Naive B cell (primary cell): ENCODE measurements around the gene CELSR1. TPM values are rescaled to one million over a fixed set of nuclear protein-coding genes. Genes with fewer than 3 reads are reported as not detected.

ENCODE experiments used
- ATAC-seq, 2 donors: fragments of 150-1000 bp; cut with Tn5 transposase; 2 replicates each; pipeline ENCODE4 v1.10.0; 2021; ENCODE audit warnings: low read depth in 2 of 2, mild to moderate bottlenecking in 2 of 2, moderate library complexity in 2 of 2
- DNase-seq: peaks from one replicate; pipeline ENCODE4 v3.0.0; 2022
- H3K27ac Mint-ChIP-seq, 6 donors: one replicate each; pipeline ENCODE4 v1.8.0; 2020 to 2022; ENCODE audit warnings: mild to moderate bottlenecking in 6 of 6, mixed read lengths in 6 of 6, moderate library complexity in 5 of 6, inconsistent platforms in 2 of 6
- H3K27me3 Mint-ChIP-seq, 3 donors: one replicate each; pipeline ENCODE4 v1.8.0; 2021 to 2022; ENCODE audit warnings: mixed read lengths in 3 of 3, mild to moderate bottlenecking in 1 of 3
- H3K36me3 Mint-ChIP-seq, 2 donors: one replicate each; pipeline ENCODE4 v1.8.0; 2020 to 2022; ENCODE audit warnings: mixed read lengths in 2 of 2, inconsistent platforms in 1 of 2, mild to moderate bottlenecking in 1 of 2
- H3K4me1 Mint-ChIP-seq, 3 donors: one replicate each; pipeline ENCODE4 v1.8.0; 2020 to 2022; ENCODE audit warnings: mixed read lengths in 3 of 3, inconsistent platforms in 1 of 3, mild to moderate bottlenecking in 1 of 3, moderate library complexity in 1 of 3
- H3K4me3 Mint-ChIP-seq, 8 donors: one replicate each; pipeline ENCODE4 v1.8.0; 2020 to 2022; ENCODE audit warnings: mild to moderate bottlenecking in 8 of 8, mixed read lengths in 8 of 8, moderate library complexity in 8 of 8, inconsistent platforms in 2 of 8
- H3K9me3 Mint-ChIP-seq, 7 donors: one replicate each; pipeline ENCODE4 v1.8.0; 2020 to 2022; ENCODE audit warnings: mixed read lengths in 7 of 7, mild to moderate bottlenecking in 5 of 7, inconsistent platforms in 2 of 7, moderate library complexity in 1 of 7
- polyA plus RNA-seq, 6 donors: library from polyadenylated mRNA; unstranded; fragments of 300-500 nt; fragmentation: Illumina TruSeq; gene quantifications; one replicate each; pipeline ENCODE4 v1.2.3, GENCODE V29; 2021; ENCODE audit warnings: low read depth in 6 of 6

The CELSR1 gene
- polyA plus RNA-seq, 6 donors from 2014 or later: 0.94 to 3.9 (median 2.1) TPM

DNA sequence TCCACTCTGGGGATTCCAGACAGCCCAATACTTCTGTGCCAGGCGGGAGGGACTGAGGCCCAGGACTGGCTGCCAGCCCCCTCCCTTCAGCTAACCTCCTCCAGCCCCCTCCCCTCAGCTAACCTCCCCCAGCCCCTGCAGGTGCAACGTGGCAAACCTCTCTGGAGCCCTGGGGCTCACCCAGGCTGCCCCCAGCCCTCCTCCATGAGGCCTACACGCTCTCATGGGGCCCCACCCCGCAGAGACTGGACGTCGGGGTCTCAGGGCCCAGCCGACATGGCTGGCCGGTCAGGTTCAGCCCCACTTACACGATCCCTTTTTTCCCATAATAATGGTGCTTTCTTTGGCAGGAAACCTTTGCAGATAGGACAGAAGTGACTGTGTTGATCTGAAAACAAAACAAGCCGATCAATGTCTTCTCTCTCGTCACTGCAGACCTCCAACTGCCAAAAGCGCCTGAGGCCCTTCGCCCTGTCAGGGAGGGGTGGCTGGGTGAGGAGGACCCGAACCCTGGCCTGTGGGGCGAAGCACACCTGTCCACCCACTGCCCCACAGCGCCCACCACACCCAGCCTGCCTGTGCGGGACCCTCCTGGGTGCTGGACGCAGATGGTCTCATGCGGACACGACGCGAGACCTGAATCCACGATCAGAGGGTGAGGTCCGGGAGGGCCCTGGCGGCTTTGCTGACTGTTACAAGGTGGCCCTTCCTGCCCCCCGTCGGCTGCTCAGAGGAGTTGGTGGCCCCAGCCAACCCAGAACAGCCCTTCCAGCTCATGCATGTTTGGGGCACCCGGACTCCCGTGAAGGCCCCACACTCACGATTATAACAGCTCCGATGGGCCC lies 168.3 kb downstream of the CELSR1 start:
- Mint-ChIP-seq H3K9me3 (no peaks in the 10 kb centered on the region), H3K27ac (peak overlapping the region in 1 of 6 donors; percentile 79), H3K36me3 (peaks cover 0 to 19% of the 10 kb centered on the region in 2 donors), H3K4me3 (no peak overlapping the region), H3K4me1 (peaks cover 10 to 35% (median 16%) of the 10 kb centered on the region in 3 donors), H3K27me3 (peaks cover 0 to 41% (median 19%) of the 10 kb centered on the region in 3 donors)
- DNase-seq (no peak), ATAC-seq (no peak)

DNA sequence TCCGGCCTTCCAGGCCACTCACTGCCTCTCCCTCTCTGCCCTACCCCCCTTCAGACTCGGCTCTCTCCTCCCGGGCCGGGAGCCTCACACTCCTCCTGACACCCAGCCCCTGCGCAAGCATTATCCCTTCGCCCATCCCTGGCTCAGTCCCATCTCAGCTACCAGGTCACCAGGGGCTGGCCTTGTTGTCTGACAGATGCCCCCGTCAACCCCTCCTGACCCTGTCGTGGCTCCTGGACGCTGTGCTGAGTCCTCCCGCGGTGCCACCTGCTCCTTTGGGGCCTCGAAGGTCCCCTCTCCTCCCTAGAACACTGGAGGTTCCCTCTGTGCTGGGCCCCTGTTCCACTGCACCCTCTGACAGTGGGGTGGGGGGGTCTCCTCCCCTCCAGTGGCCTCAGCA lies 169.0 kb downstream of the CELSR1 start:
- peak overlapping the region in 2 of 6 donors; percentile 37 to 79 for H3K27ac Mint-ChIP-seq
- peak overlapping the region in 1 of 8 donors; percentile 74 for H3K4me3 Mint-ChIP-seq
- H3K4me1 Mint-ChIP-seq: peaks cover 10 to 30% (median 16%) of the 10 kb centered on the region in 3 donors
- no peaks in the 10 kb centered on the region for H3K9me3 Mint-ChIP-seq
- H3K36me3 Mint-ChIP-seq: peaks cover 0 to 19% of the 10 kb centered on the region in 2 donors
- H3K27me3 Mint-ChIP-seq: peaks cover 0 to 36% (median 19%) of the 10 kb centered on the region in 3 donors
- DNase-seq (no peak), ATAC-seq (no peak)

DNA sequence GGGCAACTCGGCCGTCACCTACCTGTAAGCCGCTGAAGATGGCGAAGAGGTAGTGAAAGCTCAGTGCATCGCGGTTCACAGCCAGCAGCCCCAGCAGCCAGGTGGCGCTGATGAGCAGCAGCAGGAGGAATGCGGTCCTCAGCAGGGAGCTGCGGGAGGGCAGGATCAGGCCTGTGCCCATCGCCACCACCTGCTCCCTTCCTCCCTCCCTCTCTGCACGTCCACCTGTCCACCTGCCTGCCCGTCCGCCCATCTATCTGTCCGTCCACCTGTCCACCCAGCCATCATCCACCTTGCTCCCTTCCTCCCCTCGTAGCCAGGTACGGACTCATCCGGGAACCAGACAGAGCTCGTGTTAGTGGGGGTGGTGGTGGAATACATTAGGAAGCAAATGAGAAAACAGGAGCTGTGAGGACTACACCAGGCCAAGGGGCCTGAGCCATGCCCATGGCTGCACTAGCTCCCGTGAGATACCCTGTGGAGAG lies 169.7 kb downstream of the CELSR1 start:
- Mint-ChIP-seq H3K27me3 (peaks cover 0 to 32% (median 16%) of the 10 kb centered on the region in 3 donors), H3K4me1 (peaks cover 16 to 26% (median 16%) of the 10 kb centered on the region in 3 donors), H3K36me3 (peaks cover 0 to 22% of the 10 kb centered on the region in 2 donors), H3K4me3 (peak overlapping the region in 2 of 8 donors; percentile 10 to 64), H3K27ac (peak overlapping the region in 2 of 6 donors; percentile 59 to 93), H3K9me3 (no peaks in the 10 kb centered on the region)
- DNase-seq (peak; percentile 80), ATAC-seq (peak; percentile 72 to 89)

GRCh38 chr22:46366801-46367706 lies 170.4 kb downstream of the CELSR1 start:
- peaks cover 0 to 28% (median 9%) of the 10 kb centered on the region in 3 donors for H3K27me3 Mint-ChIP-seq
- H3K9me3 Mint-ChIP-seq: no peaks in the 10 kb centered on the region
- H3K4me3 Mint-ChIP-seq: peak overlapping the region in 3 of 8 donors; percentile 10 to 64 (median 47)
- peak overlapping the region in 1 of 6 donors; percentile 93 for H3K27ac Mint-ChIP-seq
- peak; percentile 79 for DNase-seq
- peaks cover 0 to 16% of the 10 kb centered on the region in 2 donors for H3K36me3 Mint-ChIP-seq
- ATAC-seq: peak in 1 of 2 donors; percentile 51
- H3K4me1 Mint-ChIP-seq: peaks cover 17 to 24% (median 21%) of the 10 kb centered on the region in 3 donors

GRCh38 chr22:46366327-46366731 lies 171.1 kb downstream of the CELSR1 start:
- Mint-ChIP-seq H3K36me3 (peaks cover 0 to 9% of the 10 kb centered on the region in 2 donors), H3K4me1 (peaks cover 10 to 20% (median 16%) of the 10 kb centered on the region in 3 donors), H3K27ac (peak overlapping the region in 1 of 6 donors; percentile 93), H3K9me3 (no peaks in the 10 kb centered on the region), H3K27me3 (peaks cover 0 to 21% (median 1%) of the 10 kb centered on the region in 3 donors), H3K4me3 (no peak overlapping the region)
- DNase-seq (no peak), ATAC-seq (no peak)

GRCh38 chr22:46365166-46365624 lies 172.2 kb downstream of the CELSR1 start:
- Mint-ChIP-seq H3K9me3 (no peaks in the 10 kb centered on the region), H3K4me1 (peaks cover 10 to 20% (median 16%) of the 10 kb centered on the region in 3 donors), H3K27me3 (peaks cover 0 to 20% (median 0%) of the 10 kb centered on the region in 3 donors), H3K4me3 (peak overlapping the region in 1 of 8 donors; percentile 12), H3K36me3 (peaks cover 0 to 14% of the 10 kb centered on the region in 2 donors), H3K27ac (peak overlapping the region in 3 of 6 donors; percentile 44 to 86 (median 54))
- ATAC-seq: no peak
- DNase-seq: no peak

DNA sequence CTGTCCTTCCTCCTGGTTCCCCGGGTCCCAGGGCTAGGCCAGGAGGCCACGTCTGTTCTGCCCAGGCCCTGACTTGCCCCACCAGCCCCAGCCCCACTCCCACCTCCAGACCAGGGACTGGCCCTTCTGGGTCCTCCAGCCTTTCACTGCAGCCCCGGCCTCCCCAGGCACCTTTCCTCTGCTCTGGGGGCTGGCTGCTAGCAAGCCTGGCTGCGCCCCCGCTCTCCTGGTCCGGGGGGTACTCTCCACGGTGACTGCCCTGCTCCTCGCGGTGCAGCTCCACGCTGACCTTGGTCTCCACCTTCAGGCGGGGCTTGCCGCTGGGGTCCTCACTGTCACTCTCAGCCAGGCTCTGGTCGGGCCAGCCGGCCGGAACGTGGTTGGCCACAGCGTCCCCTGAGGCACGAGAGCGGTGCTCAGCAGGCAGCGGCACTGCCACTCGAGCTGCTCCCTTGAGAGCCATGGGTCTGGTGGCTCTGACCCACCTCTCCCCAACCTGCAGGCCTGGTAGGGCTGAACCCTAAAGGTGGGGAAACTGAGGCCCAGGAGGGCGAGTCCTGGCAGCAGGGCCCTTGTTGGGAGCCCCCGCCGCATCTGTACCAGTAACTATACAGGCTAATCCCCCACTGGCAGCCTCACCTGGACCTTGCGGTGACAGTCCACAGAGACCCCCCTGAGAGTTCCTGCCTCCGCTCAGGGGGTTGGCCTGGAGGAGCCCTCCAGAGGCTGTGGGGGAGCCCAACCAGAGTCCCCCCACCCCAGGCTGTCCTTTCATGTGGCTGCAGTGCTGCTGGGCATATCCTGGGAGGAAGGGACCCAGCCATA lies 172.9 kb downstream of the CELSR1 start:
- H3K36me3 Mint-ChIP-seq: peaks cover 0 to 17% of the 10 kb centered on the region in 2 donors
- peaks cover 0 to 20% (median 0%) of the 10 kb centered on the region in 3 donors for H3K27me3 Mint-ChIP-seq
- peak in 1 of 2 donors; percentile 20 for ATAC-seq
- H3K9me3 Mint-ChIP-seq: no peaks in the 10 kb centered on the region
- peaks cover 10 to 20% (median 16%) of the 10 kb centered on the region in 3 donors for H3K4me1 Mint-ChIP-seq
- peak overlapping the region in 2 of 6 donors; percentile 56 to 88 for H3K27ac Mint-ChIP-seq
- DNase-seq: no peak
- H3K4me3 Mint-ChIP-seq: no peak overlapping the region

GRCh38 chr22:46363611-46364321 lies 173.7 kb downstream of the CELSR1 start:
- peaks cover 0 to 13% (median 0%) of the 10 kb centered on the region in 3 donors for H3K27me3 Mint-ChIP-seq
- H3K4me3 Mint-ChIP-seq: no peak overlapping the region
- peak overlapping the region in 1 of 6 donors; percentile 19 for H3K27ac Mint-ChIP-seq
- H3K36me3 Mint-ChIP-seq: peaks cover 0 to 20% of the 10 kb centered on the region in 2 donors
- DNase-seq (no peak), ATAC-seq (no peak)
- H3K9me3 Mint-ChIP-seq: no peaks in the 10 kb centered on the region
- peaks cover 10 to 20% (median 16%) of the 10 kb centered on the region in 3 donors for H3K4me1 Mint-ChIP-seq

GRCh38 chr22:46362934-46363515 lies 174.4 kb downstream of the CELSR1 start:
- Mint-ChIP-seq H3K4me3 (peak overlapping the region in 1 of 8 donors; percentile 47), H3K36me3 (peaks cover 0 to 24% of the 10 kb centered on the region in 2 donors), H3K27ac (peak overlapping the region in 4 of 6 donors; percentile 18 to 90 (median 72)), H3K4me1 (peaks cover 10 to 13% (median 11%) of the 10 kb centered on the region in 3 donors), H3K27me3 (peaks cover 0 to 6% (median 0%) of the 10 kb centered on the region in 3 donors), H3K9me3 (no peaks in the 10 kb centered on the region)
- DNase-seq (no peak), ATAC-seq (no peak)

DNA sequence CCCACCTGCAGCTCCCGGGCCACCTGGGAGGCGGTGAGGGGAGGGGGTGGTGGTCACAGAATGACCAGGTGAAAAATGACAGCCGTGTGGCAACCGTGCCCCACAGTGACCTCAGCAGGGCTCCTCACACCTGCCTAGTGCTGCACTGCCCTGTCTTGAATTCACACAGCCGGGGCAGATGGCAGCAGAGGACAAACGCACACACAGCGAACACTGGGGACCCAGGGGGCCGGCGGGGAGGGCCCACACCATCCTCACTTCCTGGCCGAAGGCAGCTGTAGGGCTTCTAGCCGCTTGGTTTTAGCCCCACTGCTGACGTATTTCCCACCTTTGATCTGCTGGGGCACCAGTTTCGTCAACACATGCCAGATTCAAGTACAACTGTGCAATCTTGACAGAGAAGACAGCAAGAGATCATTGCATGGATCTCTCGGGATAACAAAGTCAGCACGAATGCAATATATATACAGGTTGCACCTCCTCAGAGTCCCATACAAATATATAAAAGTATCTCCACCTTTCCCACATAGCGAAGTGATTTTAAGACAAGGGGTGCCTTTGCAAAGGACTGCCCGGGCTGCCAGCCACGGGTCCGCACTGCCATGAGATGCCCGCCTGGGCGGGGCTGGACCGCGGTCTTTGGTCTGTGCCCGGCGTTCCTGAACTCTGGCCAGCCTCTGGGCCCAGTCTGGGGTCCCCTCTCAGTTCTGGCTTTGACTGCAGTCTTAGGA lies 175.1 kb downstream of the CELSR1 start:
- ATAC-seq: peak in 1 of 2 donors; percentile 54
- Mint-ChIP-seq H3K36me3 (peaks cover 0 to 24% of the 10 kb centered on the region in 2 donors), H3K27ac (peak overlapping the region in 4 of 6 donors; percentile 18 to 79 (median 44)), H3K9me3 (no peaks in the 10 kb centered on the region), H3K4me1 (peaks cover 6 to 11% (median 7%) of the 10 kb centered on the region in 3 donors), H3K4me3 (no peak overlapping the region), H3K27me3 (no peaks in the 10 kb centered on the region)
- DNase-seq: peak; percentile 33

GRCh38 chr22:46361826-46362202 lies 175.6 kb downstream of the CELSR1 start:
- no peaks in the 10 kb centered on the region for H3K9me3 Mint-ChIP-seq
- no peaks in the 10 kb centered on the region for H3K27me3 Mint-ChIP-seq
- no peak for ATAC-seq
- H3K27ac Mint-ChIP-seq: peak overlapping the region in 1 of 6 donors; percentile 63
- peaks cover 0 to 24% of the 10 kb centered on the region in 2 donors for H3K36me3 Mint-ChIP-seq
- no peak for DNase-seq
- H3K4me1 Mint-ChIP-seq: peaks cover 2 to 11% (median 7%) of the 10 kb centered on the region in 3 donors
- H3K4me3 Mint-ChIP-seq: no peak overlapping the region
